NCI-H146 (cell line): ENCODE results near the gene DNAJA3.
A peak's percentile ranks its signal among the peaks of the same experiment; 100 is the strongest.

ENCODE experiments used
- DNase-seq: peaks from one replicate; lab custom pipeline; 2025; lab: John Stamatoyannopoulos, UW

The DNAJA3 gene

DNA sequence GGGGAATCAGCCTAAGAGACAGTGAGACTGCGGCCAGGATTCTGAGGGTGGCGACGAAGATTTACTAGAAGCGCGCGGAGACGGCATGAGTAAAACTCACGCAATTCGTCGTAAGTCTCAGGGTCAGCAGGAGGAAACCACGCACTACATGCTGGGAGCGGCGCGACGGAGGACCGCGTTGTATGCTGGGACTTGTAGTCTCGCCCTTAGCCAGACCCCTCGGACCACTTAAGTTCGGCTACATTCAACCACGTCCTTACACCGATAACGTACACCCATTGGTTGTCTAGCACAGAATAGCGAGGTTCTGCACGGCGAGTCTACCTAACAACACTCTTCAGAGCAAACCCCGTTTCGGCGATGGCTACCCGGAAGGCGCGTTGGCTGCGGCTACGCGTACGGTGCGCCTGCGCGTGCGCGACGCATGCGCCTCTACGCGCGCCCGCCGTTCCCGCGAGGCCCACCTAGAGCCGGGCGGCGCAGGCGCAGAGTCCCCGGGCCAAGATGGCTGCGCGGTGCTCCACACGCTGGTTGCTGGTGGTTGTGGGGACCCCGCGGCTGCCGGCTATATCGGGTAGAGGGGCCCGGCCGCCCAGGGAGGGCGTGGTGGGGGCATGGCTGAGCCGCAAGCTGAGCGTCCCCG, at the start of gene DNAJA3:
TSS of gene DNAJA3 (plus strand) at position 491 of the 643 bp plus-strand sequence. CDS start at position 505, 14 bp downstream.
- peak; percentile 94 for DNase-seq

DNA sequence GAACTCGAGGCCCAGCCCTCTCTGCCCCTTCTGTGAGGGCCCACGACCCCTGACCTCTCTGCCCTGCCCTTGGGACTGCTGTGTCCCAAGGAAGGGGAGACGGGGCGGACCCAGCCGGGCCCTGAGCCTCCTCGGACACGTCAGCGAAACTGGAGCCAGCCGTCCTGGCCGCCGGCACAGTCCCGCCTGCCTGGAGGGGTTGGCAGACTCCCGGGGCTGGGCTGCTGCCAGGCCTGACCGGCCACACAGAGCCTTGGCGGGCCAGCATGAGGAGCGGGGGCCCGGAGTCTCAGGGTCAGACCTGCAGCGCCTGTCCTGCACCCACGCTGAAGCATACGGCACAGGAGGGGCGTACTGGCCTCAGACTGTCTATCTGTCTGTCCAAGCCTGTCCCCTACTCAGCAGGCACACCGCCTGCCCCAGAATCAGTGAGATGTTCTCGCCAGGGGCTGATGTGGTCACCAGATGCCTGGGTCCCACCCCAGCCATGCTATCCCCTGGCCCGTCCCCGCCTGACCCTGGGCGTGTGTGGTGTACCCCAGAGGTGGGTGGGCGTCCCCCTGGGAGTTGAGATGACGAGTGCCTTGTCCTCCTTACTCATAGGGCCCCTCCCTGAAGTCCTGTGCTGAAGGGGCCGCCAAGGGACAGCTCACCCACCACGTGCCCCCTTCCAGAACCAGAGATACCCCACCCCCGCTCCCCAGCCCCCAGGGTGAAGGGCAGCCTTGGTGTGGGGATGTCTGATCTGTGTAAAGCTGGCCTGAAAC, 49.4 kb upstream of the DNAJA3 start:
- no peak for DNase-seq

DNA sequence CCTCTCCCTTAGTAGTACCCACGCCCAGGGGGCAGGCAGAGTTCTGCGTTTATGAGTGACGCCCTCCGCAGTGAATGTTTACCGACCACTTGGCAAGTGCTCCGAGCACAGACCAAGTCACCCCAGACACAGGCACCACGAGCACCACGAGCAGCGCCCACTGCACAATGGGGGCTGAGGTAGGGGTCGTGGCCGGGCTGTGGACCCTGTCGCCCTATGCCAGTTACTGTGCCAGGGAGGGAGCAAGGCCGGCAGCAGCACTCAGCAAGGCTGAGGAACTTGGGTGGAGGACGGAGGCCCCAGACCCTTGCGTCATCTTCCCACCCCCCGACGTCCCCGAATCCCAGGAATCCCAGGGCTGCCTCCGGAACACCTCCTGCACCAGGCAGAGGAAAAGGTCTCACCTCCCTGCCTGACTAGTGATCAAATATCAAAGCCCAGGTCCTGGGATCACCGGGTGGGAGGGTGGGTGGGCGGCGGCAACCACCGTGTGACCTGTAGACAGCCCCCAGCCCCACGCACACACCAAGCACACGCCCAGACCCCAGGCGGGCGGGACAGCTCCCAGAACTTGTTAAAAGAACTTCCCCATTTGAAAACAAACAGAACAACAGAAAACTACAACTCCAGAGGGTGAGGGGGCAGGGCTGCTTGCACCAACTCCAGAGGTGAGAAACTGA, 48.6 kb upstream of the DNAJA3 start:
- no peak for DNase-seq

DNA sequence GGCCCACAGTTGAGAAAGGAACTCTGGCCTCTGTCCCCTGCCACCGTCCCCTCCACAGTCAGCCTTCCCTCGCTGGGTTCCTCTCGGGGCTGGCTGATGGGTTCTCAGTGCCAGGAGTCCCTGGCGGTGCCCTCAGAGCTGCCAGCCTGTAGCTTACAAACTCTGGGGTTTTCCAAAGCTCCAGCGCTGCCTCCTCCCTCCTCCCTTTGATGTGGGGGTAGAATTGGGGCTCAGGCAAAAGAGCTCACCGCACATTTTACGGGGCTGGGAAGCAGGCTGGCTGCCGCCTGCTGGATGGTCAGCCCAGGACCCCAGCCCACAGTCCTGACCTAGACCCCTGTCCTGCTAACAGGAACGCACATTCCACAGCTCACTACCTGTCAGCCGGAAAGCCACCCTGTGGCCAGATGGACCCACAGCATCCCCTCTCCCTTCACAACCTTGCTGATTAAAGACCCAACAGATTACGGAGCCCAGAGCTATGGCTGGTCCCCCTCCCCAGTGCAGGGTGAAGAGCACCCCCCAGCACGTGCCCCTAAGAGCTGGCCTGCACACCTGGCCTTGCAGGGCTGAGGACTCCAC, 48.0 kb upstream of the DNAJA3 start:
- no peak for DNase-seq

DNA sequence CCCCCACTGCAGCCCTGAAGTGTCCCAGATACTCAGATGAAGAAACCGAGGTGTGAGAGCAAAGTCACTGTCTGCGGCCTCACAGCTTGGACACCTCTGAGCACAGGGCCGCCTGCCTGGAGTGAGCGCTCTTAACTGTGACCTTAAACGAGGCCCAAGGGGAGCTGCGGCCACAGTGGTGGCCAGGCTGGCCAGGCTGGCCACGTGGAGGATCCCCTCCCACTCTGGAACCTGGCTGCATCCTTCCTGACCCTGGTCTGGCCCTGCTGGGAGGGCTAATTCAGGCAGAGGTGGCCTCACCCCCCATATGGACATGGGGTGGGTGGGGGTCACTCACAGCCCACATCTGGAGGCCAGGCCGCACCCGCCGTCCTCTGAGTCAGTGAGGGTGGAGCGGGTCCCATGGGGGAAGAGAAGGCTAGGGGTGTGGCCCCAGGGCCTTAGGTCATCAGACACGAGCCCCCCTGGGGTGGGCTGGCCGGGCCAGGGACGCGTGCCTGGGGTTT, 47.5 kb upstream of the DNAJA3 start:
- no peak for DNase-seq

DNA sequence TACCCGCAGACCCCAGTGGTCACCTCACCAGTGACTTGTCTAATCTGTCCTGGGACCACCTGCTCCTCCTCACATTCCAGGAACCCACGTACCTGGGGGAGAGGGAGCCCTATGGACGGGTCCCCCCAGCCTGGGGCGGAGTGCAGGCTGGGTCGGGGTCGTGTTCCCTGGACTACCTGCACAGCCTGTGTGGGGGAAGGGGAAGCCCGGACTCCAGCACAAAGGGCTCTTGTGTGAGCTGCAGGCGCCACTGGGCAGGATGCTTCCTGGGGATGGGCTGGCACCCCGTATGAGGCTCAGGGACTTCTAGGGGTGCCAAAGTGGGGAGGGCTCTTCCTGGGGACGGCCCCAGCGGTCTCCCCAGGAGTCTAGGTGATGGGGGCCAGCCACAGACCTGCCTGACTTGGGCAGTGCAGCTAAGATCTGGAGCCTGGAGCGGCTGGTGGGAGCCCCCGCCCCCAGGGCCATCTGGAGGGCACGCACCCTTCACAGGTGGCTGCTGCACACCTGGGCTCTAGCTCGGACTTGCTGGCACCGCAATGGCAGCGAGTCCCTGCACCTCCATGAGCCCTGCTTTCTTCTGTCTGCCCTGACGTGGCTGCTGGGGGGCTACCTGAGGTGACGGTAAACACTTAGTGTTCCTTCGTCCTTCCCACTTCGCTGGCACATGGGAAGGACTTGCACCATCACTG, 46.5 kb upstream of the DNAJA3 start:
- no peak for DNase-seq

DNA sequence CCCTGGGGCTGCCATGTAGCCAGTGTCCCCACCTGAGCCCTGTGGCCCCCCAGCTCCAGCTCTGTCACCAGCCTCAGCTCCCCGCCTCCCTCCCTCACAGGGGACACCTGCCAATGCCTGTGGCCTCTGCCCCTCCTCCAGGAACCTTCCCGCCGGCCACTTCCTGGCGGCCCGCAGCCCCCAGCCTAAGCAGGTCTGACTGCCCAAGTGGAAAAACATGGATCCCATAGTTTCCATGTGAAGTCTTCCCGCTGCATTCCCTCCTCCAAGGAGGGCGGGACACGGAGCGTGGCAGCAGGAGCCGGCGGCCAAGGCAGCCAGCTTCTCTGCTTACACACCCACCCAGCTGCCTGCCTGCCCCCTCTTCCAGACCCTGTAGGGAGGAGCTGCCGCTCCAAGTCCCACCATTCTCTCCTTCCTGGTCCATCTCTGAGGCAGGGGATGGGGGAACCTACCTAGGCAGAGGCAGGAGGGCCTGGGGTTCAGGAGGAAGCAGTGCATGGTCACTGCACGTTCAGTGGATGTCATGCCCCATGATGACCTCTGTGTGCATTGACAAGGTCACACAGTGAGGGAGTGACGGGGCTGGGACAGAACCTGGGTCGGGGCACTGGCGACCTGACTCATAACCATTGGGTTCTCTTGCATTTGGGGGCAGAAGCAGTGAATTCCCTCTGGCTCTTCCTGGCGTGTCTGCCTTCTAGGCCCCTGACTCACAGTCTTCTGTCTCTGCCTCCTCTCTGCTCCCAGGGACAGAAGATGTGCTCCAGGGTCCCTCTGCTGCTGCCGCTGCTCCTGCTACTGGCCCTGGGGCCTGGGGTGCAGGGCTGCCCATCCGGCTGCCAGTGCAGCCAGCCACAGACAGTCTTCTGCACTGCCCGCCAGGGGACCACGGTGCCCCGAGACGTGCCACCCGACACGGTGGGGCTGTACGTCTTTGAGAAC, 45.3 kb upstream of the DNAJA3 start:
- DNase-seq = no peak

DNA sequence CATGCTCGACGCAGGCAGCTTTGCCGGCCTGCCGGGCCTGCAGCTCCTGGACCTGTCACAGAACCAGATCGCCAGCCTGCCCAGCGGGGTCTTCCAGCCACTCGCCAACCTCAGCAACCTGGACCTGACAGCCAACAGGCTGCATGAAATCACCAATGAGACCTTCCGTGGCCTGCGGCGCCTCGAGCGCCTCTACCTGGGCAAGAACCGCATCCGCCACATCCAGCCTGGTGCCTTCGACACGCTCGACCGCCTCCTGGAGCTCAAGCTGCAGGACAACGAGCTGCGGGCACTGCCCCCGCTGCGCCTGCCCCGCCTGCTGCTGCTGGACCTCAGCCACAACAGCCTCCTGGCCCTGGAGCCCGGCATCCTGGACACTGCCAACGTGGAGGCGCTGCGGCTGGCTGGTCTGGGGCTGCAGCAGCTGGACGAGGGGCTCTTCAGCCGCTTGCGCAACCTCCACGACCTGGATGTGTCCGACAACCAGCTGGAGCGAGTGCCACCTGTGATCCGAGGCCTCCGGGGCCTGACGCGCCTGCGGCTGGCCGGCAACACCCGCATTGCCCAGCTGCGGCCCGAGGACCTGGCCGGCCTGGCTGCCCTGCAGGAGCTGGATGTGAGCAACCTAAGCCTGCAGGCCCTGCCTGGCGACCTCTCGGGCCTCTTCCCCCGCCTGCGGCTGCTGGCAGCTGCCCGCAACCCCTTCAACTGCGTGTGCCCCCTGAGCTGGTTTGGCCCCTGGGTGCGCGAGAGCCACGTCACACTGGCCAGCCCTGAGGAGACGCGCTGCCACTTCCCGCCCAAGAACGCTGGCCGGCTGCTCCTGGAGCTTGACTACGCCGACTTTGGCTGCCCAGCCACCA, 44.4 kb upstream of the DNAJA3 start:
- DNase-seq = no peak

DNA sequence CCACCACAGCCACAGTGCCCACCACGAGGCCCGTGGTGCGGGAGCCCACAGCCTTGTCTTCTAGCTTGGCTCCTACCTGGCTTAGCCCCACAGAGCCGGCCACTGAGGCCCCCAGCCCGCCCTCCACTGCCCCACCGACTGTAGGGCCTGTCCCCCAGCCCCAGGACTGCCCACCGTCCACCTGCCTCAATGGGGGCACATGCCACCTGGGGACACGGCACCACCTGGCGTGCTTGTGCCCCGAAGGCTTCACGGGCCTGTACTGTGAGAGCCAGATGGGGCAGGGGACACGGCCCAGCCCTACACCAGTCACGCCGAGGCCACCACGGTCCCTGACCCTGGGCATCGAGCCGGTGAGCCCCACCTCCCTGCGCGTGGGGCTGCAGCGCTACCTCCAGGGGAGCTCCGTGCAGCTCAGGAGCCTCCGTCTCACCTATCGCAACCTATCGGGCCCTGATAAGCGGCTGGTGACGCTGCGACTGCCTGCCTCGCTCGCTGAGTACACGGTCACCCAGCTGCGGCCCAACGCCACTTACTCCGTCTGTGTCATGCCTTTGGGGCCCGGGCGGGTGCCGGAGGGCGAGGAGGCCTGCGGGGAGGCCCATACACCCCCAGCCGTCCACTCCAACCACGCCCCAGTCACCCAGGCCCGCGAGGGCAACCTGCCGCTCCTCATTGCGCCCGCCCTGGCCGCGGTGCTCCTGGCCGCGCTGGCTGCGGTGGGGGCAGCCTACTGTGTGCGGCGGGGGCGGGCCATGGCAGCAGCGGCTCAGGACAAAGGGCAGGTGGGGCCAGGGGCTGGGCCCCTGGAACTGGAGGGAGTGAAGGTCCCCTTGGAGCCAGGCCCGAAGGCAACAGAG, 43.5 kb upstream of the DNAJA3 start:
- DNase-seq = no peak

DNA sequence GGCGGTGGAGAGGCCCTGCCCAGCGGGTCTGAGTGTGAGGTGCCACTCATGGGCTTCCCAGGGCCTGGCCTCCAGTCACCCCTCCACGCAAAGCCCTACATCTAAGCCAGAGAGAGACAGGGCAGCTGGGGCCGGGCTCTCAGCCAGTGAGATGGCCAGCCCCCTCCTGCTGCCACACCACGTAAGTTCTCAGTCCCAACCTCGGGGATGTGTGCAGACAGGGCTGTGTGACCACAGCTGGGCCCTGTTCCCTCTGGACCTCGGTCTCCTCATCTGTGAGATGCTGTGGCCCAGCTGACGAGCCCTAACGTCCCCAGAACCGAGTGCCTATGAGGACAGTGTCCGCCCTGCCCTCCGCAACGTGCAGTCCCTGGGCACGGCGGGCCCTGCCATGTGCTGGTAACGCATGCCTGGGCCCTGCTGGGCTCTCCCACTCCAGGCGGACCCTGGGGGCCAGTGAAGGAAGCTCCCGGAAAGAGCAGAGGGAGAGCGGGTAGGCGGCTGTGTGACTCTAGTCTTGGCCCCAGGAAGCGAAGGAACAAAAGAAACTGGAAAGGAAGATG, 42.8 kb upstream of the DNAJA3 start:
- DNase-seq = no peak

DNA sequence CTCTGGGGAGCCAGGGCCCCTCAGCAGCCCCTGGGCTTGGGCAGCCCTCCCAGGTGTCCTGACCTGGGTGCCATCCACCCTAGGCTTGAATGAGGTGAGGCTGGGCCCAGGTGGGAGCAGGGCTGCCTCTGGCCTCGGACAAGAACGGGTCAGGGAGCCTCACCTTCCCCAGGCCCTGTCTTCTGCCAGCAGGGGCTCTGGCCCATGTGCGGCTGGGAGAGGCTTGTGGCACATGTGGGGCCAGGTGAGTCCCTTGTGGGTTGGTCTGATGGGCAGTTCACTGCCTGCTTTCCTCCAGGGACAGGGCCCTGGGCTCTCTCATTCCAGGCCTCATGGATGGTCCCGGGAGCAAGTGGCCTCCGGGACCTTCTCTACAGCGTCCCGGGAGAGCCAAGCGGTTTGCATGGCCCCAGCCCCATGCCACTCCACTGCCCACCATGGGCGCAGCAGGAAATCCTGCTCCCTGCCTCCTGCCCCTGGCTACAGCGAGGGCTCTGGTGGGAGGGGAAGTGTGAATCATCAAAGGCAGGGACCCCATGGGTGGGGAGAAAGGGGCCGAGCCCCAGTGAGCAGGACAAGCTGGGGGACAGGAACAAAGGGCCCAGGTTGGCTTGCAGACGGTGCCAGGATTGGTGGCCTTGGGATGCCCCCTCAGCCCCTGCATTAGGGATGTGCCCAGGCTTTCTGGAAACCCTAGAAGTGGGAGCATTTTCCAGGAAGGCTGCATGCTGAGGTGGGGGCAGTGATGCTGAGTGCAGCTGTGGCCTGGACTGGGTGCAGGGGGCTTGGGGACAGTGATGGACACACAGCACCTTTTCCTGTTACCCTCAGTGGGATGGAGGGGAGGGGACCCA, 41.9 kb upstream of the DNAJA3 start:
- no peak for DNase-seq

DNA sequence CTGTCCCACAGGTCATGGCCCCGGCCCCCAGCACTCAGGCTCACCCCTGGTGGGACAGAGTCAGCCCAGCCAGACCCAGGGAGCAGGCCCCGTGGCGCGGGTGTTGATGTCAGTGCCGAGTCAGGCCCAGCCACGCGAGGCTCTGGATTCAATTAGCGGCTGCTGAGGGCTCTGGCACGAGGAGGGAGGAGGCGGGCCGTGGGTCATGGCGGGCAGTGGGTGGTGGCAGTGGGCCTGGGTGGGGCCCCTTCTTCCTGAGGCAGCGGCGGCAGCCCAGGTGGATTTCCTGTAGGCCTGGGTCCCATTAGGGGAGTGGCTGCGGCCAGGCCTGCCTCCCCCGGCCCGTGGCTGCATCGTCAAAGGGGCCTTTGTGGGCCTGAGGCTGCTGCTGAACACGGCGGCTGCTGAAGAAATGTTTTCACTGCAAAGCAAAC, 41.1 kb upstream of the DNAJA3 start:
- DNase-seq = no peak

DNA sequence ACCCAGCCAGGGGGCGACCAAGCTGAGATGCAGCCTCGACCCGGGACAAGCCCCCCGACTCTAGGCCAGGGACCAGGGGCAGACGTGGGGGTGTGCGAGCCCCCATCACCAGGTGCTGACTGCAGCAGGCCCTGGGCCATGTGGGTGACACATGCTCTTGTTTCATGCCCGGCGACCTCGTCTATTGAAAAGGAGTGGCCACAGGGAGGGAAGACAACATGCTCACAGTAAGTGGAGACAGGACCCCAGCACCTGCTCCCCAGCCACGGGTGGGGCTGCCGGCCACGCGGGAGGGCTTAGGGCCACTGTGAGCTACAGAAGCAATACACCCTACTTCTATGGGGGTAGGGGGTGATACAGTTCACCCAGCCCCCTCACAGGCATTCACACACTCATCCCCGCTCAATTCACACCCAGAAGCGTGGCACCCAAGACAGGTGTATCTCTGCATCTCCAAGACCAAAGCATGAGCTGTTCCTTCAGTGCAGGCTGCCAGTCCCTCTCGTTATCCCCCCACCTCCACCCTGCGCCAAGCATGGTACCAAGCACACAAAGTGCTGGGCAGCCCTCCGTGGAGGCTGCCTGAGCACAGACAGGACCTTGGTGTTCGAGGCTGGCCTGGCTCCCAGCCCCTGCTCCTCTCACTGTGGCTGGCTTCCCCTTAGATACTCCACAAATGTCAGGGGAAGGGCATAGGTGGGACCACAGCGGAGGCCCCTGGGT, 40.4 kb upstream of the DNAJA3 start:
- no peak for DNase-seq

DNA sequence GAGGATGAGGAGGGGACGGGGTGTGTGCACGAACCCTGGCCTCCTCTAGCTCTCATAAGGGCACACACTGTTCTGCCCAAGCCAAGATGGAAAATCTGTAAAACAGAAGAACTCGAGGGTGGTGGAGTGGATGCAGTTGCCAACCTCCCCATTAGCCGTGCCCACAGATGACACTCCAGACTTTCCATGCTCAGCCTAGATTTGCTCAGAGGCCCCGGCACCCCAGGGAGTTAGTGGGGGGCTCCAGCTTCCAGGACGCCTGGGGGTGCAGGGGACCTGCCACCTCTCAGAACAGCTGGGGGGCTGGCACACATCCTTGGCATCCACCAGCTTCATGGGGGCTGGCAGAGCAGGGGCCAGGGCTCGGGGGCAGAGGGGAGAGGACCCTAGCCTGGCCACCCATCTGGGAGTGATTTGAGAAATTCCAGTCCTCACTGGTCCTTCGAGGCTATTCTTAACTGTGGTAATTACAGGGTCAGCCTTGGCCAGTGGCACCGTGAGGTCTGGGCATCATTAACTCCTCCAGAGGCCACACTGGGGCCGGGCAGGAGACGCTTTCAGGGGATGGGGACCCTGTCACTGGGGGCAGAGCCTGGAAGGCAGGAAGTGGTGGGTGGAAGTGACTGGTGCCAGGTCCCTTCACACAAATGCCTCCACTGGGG, 39.7 kb upstream of the DNAJA3 start:
- no peak for DNase-seq

DNA sequence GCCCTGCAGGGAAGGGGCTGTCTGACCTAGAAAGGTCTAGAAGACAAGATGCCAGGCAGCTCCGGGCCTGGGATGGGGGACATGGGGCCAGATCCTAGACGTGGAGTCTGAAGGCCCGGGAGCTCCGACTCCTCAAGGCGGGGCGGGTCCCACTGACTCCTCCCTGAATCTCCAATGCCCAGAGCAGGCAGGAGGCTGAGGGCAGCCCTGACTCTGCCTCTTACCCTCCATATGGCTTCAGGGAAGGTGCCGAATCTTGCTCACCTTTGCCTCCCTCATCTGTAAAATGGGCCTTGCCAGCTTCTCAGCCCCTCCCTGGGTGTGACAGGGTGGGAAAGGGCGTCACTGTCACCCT, 39.2 kb upstream of the DNAJA3 start:
- DNase-seq = no peak

DNA sequence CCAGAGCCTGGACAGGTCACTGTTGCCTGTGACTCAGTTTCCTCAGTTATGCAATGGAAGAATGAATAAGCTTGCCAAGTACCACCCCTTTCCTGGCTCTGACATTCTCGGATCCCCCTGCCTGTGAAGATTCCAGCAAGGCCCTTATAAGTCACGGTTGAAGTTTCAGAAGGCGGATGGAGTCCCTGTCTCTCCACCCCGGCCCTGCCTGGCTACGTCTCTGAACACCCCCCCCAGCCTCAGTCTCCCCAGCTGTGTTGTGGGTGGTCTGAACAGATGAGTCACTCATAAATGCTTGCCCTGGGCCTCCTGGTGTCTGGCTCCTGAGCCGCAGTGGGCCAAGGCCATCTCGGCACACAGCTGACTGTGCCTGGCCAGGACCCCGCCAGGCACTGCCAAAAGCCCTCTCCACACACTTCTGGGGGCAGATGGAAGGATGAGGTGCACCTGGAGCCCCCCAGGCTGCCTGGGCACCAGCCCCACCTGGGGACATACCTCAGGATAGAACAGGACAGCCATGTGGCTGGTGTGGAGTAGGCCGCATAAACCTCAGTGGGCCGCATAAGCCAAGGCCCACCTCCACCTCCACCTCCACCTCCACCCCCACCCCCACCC, 38.6 kb upstream of the DNAJA3 start:
- no peak for DNase-seq
